Kidney epithelial cell (primary cell): ENCODE data around the gene PCCA. TPM values are rescaled to one million over a fixed set of nuclear protein-coding genes. Genes with fewer than 3 reads are reported as not detected.

Source experiments
- DNase-seq: peaks from one replicate; pipeline ENCODE4 v3.0.0-alpha.2; 2010; ENCODE audit warnings: low read depth
- H3K27me3 ChIP-seq: 2 replicates; pipeline ENCODE4 v1.6.0; 2011; ENCODE audit warnings: low read length; ENCODE audit not compliant: control insufficient read depth, insufficient read depth
- H3K36me3 ChIP-seq: 2 replicates; pipeline ENCODE4 v1.5.1; 2011; ENCODE audit warnings: low read length; ENCODE audit not compliant: control insufficient read depth, insufficient read depth
- H3K4me3 ChIP-seq: 2 replicates; pipeline ENCODE4 v1.5.1; 2011; ENCODE audit warnings: low read depth, mild to moderate bottlenecking, control low read depth, low read length
- CTCF ChIP-seq: IDR thresholded peaks from 2 replicates; pipeline ENCODE4 v1.5.1; 2011; ENCODE audit warnings: mild to moderate bottlenecking, moderate library complexity, low read length, control low read depth, inconsistent platforms; ENCODE audit not compliant: insufficient read depth, poor library complexity, severe bottlenecking
- total RNA-seq: library from RNA; depleted of rRNA; stranded (reverse); fragments of >200 nt; gene quantifications from 2 replicates; pipeline ENCODE4 v1.2.3, GENCODE V29; 2015

PCCA gene
- total RNA-seq, 1 donor from 2014 or later = 15.7 TPM

- peaks cover 2% of the 10 kb centered on the region for H3K36me3 ChIP-seq
- no peak overlapping the region for H3K4me3 ChIP-seq
- TF ChIP-seq CTCF = no peak
- no peak for DNase-seq
- no peaks in the 10 kb centered on the region for H3K27me3 ChIP-seq
Measured at GRCh38 chr13:100298691-100299090, 209.8 kb downstream of the PCCA start.

- Histone ChIP-seq H3K4me3 (no peak overlapping the region), H3K36me3 (peaks cover 2% of the 10 kb centered on the region), H3K27me3 (no peaks in the 10 kb centered on the region)
- no peak for TF ChIP-seq CTCF
- DNase-seq = no peak
Measured at GRCh38 chr13:100300243-100300642, 211.3 kb downstream of the PCCA start.

- no peak for DNase-seq
- H3K4me3 ChIP-seq = no peak overlapping the region
- H3K36me3 ChIP-seq = peaks cover 2% of the 10 kb centered on the region
Measured at GRCh38 chr13:100300708-100301107, 211.8 kb downstream of the PCCA start.

GRCh38 chr13:100301418-100301817 is 212.5 kb downstream of the PCCA start:
- Histone ChIP-seq H3K36me3 (peaks cover 2% of the 10 kb centered on the region), H3K4me3 (no peak overlapping the region), H3K27me3 (no peaks in the 10 kb centered on the region)
- DNase-seq = no peak
- no peak for TF ChIP-seq CTCF

More at GRCh38 chr13:100300708-100301107, 211.8 kb downstream of the PCCA start:
- no peaks in the 10 kb centered on the region for H3K27me3 ChIP-seq
- TF ChIP-seq CTCF = no peak

GRCh38 chr13:100302391-100302790 is 213.5 kb downstream of the PCCA start:
- Histone ChIP-seq H3K4me3 (no peak overlapping the region), H3K27me3 (no peaks in the 10 kb centered on the region), H3K36me3 (peaks cover 2% of the 10 kb centered on the region)
- DNase-seq = no peak
- no peak for TF ChIP-seq CTCF

- Histone ChIP-seq H3K4me3 (no peak overlapping the region), H3K27me3 (no peaks in the 10 kb centered on the region), H3K36me3 (peaks cover 2% of the 10 kb centered on the region)
- DNase-seq = no peak
- no peak for TF ChIP-seq CTCF
Measured at GRCh38 chr13:100304229-100304628, 215.3 kb downstream of the PCCA start.
